Hair follicle dermal papilla cell (primary cell): ENCODE measurements around the gene MYCN. TPM values are rescaled to one million over a fixed set of nuclear protein-coding genes. Genes with fewer than 3 reads are reported as not detected.

Source experiments
- small RNA-seq: library from RNA; depleted of rRNA; stranded (forward); fragments of <200 nt; gene quantifications from one replicate; pipeline ENCODE3, GENCODE V24; 2012
- total RNA-seq: library from RNA; depleted of rRNA; stranded (reverse); fragments of >200 nt; gene quantifications from 2 replicates; pipeline ENCODE4 v1.2.3, GENCODE V29; 2012

MYCN gene
- total RNA-seq, result not detected in 2 replicates

GRCh38 chr2:15939854-15940660 is at the start of gene MYCN:
TSS of gene MYCN (plus strand) at chr2:15940550. CDS start at chr2:15942065, 1,515 bp downstream.

Small RNAs within 50 kb of the gene (small RNA-seq; reads per million reads assigned to genes)
- gene RF01210 (not detected), gene RN7SL104P (not detected)
